Measurements from ENCODE around the gene CAMTA2.

DNA sequence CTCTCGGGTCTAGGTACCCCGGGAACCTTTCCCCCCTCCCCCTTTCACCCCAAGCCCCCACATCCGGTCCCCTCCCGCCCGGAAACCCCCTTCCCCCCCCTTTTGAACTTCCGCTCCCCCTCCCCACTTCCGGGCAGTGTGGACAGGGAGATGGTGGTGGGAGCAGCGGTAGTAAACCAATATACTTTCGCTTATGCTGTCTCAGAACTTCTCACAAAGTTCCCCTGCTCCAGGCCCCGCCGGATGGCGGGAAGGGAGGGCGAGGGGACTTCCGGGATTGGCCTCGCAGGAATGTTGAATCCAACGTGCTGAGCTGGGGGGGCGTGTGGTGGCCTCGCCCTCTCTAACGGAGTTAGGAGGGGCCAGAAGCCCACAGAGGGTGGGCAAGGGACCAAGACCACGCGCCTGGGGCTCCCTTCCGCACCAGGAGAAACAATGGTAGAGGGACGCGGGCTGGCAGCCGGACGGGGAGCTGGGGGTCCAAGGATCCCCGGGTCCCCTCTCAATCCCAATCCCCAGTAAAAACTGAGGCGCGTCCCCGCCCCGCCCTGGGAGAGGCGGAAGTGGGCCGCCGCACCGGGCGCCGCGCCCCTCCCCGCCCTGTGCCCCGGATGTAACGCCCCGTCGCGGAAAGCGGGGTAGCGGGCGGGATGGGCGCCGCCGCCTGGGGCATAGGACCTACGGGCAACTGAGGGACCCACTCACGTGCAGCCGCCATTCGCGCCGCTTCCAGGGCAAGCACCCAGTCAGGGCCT, 39.9 kb downstream of the CAMTA2 start:
- TF ChIP-seq, protein P1, sequence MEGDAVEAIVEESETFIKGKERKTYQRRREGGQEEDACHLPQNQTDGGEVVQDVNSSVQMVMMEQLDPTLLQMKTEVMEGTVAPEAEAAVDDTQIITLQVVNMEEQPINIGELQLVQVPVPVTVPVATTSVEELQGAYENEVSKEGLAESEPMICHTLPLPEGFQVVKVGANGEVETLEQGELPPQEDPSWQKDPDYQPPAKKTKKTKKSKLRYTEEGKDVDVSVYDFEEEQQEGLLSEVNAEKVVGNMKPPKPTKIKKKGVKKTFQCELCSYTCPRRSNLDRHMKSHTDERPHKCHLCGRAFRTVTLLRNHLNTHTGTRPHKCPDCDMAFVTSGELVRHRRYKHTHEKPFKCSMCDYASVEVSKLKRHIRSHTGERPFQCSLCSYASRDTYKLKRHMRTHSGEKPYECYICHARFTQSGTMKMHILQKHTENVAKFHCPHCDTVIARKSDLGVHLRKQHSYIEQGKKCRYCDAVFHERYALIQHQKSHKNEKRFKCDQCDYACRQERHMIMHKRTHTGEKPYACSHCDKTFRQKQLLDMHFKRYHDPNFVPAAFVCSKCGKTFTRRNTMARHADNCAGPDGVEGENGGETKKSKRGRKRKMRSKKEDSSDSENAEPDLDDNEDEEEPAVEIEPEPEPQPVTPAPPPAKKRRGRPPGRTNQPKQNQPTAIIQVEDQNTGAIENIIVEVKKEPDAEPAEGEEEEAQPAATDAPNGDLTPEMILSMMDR (IDR thresholded peaks at IDR 0.05) = no peak
- TF ChIP-seq POLR2A (IDR thresholded peaks at IDR 0.05) = no peak

Data from right lobe of liver (tissue), 4 donors.